ENCODE results near the gene ACTL8. TPM values are rescaled to one million over a fixed set of nuclear protein-coding genes. Genes with fewer than 3 reads are reported as not detected.

Gene ACTL8
- total and polyA plus RNA-seq, 2 of the 4 experiments (the other 2 are of a cell fraction) = under 0.01 to 0.07 TPM

DNA sequence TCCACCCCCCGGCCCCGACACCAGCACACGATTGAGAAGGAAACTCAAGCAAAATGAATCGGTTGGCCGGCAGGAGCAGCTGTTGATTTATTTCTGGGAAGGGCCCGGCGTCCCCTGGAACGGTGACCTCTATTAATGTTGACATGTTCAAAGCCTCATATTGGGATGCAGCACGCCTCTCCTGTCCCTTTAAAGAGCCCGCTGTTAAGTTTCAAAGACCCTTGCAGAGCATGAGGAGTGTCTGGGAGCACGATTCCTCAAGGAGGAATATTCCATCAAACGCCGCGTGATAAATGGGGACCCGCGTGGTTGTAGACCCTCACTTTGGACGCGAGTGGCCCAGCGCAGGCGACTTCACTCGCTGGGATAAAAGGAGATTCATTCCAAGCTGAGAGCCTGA, 21.5 kb upstream of the ACTL8 start:
- H2AK9ac ChIP-seq (replicated peaks; ENCODE audit: low read depth, low read length, poor library complexity) = no peak overlapping the region
- intact Hi-C loops (cut with micrococcal nuclease) = no loop called here
- TF ChIP-seq POLR2A (IDR thresholded peaks at IDR 0.05; ENCODE audit: low read depth, low read length) (no peak), MXI1 (IDR thresholded peaks at IDR 0.05; ENCODE audit: borderline replicate concordance, low read depth, low read length) (no peak), RCOR1 (IDR thresholded peaks at IDR 0.05; ENCODE audit: insufficient replicate concordance, low read length) (no peak), FOS (IDR thresholded peaks at IDR 0.05; ENCODE audit: low read depth, low read length) (no peak), MAFK (IDR thresholded peaks at IDR 0.05; ENCODE audit: low read depth, low read length) (no peak), CHD1 (IDR thresholded peaks at IDR 0.05; ENCODE audit: low read depth, low read length) (no peak), RFX5 (IDR thresholded peaks at IDR 0.05; ENCODE audit: low read depth, low read length) (no peak), SMC3 (IDR thresholded peaks at IDR 0.05; ENCODE audit: low read depth, low read length) (no peak), CEBPB (IDR thresholded peaks at IDR 0.05; ENCODE audit: low read depth, low read length) (no peak), NFE2L2 (IDR thresholded peaks at IDR 0.05; ENCODE audit: low read depth, low read length) (no peak), MAZ (IDR thresholded peaks at IDR 0.05; ENCODE audit: borderline replicate concordance, low read depth, low read length) (no peak), BHLHE40 (IDR thresholded peaks at IDR 0.05; ENCODE audit: low read depth, low read length) (no peak), RAD21 (IDR thresholded peaks at IDR 0.05; ENCODE audit: low read length) (no peak)
- TF ChIP-seq, protein P1, sequence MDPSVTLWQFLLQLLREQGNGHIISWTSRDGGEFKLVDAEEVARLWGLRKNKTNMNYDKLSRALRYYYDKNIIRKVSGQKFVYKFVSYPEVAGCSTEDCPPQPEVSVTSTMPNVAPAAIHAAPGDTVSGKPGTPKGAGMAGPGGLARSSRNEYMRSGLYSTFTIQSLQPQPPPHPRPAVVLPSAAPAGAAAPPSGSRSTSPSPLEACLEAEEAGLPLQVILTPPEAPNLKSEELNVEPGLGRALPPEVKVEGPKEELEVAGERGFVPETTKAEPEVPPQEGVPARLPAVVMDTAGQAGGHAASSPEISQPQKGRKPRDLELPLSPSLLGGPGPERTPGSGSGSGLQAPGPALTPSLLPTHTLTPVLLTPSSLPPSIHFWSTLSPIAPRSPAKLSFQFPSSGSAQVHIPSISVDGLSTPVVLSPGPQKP (IDR thresholded peaks at IDR 0.05; ENCODE audit: borderline replicate concordance, low read depth, low read length) = no peak
- TF ChIP-seq, protein P2, sequence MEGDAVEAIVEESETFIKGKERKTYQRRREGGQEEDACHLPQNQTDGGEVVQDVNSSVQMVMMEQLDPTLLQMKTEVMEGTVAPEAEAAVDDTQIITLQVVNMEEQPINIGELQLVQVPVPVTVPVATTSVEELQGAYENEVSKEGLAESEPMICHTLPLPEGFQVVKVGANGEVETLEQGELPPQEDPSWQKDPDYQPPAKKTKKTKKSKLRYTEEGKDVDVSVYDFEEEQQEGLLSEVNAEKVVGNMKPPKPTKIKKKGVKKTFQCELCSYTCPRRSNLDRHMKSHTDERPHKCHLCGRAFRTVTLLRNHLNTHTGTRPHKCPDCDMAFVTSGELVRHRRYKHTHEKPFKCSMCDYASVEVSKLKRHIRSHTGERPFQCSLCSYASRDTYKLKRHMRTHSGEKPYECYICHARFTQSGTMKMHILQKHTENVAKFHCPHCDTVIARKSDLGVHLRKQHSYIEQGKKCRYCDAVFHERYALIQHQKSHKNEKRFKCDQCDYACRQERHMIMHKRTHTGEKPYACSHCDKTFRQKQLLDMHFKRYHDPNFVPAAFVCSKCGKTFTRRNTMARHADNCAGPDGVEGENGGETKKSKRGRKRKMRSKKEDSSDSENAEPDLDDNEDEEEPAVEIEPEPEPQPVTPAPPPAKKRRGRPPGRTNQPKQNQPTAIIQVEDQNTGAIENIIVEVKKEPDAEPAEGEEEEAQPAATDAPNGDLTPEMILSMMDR (conservative IDR thresholded peaks at IDR 0.05; ENCODE audit: low read depth, low read length) = no peak
- TF ChIP-seq, protein P3, sequence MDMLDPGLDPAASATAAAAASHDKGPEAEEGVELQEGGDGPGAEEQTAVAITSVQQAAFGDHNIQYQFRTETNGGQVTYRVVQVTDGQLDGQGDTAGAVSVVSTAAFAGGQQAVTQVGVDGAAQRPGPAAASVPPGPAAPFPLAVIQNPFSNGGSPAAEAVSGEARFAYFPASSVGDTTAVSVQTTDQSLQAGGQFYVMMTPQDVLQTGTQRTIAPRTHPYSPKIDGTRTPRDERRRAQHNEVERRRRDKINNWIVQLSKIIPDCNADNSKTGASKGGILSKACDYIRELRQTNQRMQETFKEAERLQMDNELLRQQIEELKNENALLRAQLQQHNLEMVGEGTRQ (IDR thresholded peaks at IDR 0.05; ENCODE audit: low read depth, low read length) = no peak
- H3K56ac ChIP-seq (ENCODE audit: extremely low read depth, insufficient read depth, low read length) = no peak overlapping the region
- no peaks in the 10 kb centered on the region for H4K20me1 ChIP-seq (ENCODE audit: insufficient read depth, low read length)
- no peak overlapping the region for H2BK120ac ChIP-seq (ENCODE audit: low read depth, low read length)
- H3K9me1 ChIP-seq (ENCODE audit: insufficient read depth, low read length) = no peaks in the 10 kb centered on the region
- H2BK15ac ChIP-seq (ENCODE audit: low read depth, low read length) = no peak overlapping the region
- H3K9ac ChIP-seq (ENCODE audit: low read depth, low read length) = no peak overlapping the region
- DNase-seq (no peak), ATAC-seq (ENCODE audit: low read depth) (no peak)
- whole genome bisulfite sequencing, 2 experiments (ENCODE audit: extremely low coverage in 2 of 2, insufficient read length in 1 of 2) = 67% methylated on average over 13 of the region's 21 CpGs; no CpG with 5 or more reads in 1 of the 2 experiments
- no peak overlapping the region for H3K18ac ChIP-seq (ENCODE audit: low read depth, low read length)
- H2AK5ac ChIP-seq (ENCODE audit: low read depth, low read length) = no peak overlapping the region
- ChIA-PET CTCF (no interaction called here), POLR2A (ENCODE audit: unreplicated experiment) (no interaction called here)
- in situ Hi-C loops (cut with MboI; ENCODE audit: low sequenced_read_pairs) = no loop called here
- H4K5ac ChIP-seq (ENCODE audit: low read depth, low read length) = no peak overlapping the region
- no peak overlapping the region for H4K8ac ChIP-seq (ENCODE audit: low read depth in 2 of 2, low read length in 2 of 2)
- H3K36me3 ChIP-seq (ENCODE audit: control insufficient read depth, insufficient read depth, low read length) = no peaks in the 10 kb centered on the region
- H3K27me3 ChIP-seq (ENCODE audit: control insufficient read depth, insufficient read depth, low read length) = peaks cover 18% of the 10 kb centered on the region
- no peaks in the 10 kb centered on the region; the same call in 1 of the 2 replicates for H3K9me3 ChIP-seq (ENCODE audit: control insufficient read depth, insufficient read depth, low read length)
- H3K23ac ChIP-seq (ENCODE audit: low read depth, low read length) = no peak overlapping the region
- H3K4me1 ChIP-seq (ENCODE audit: control insufficient read depth, insufficient read depth, low read length) = no peaks in the 10 kb centered on the region
- H3K4ac ChIP-seq (ENCODE audit: low read depth, low read length) = no peak overlapping the region
- H2BK20ac ChIP-seq (ENCODE audit: low read depth, low read length) = no peak overlapping the region
- H2AFZ ChIP-seq (replicated peaks; ENCODE audit: low read length, poor library complexity) = no peak overlapping the region
- H4K91ac ChIP-seq (ENCODE audit: insufficient read depth, low read depth, low read length) = no peak overlapping the region
- no peak overlapping the region for H3K27ac ChIP-seq (ENCODE audit: insufficient read depth, low read length)
- no peak overlapping the region for H3K14ac ChIP-seq (replicated peaks; ENCODE audit: low read depth, low read length)
- dilution Hi-C loops (cut with HindIII; ENCODE audit: low sequenced_read_pairs, unreplicated experiment) = no loop called here
- no peak overlapping the region for H2BK5ac ChIP-seq (ENCODE audit: low read depth, low read length, poor library complexity, severe bottlenecking)
- H3K4me2 ChIP-seq (ENCODE audit: low read depth, low read length) = no peak overlapping the region
- H3K79me1 ChIP-seq (ENCODE audit: low read depth in 1 of 2, low read length in 2 of 2) = no peaks in the 10 kb centered on the region
- BruUV-seq (replicated peaks) = no TSS peak
- no peak overlapping the region for H3K4me3 ChIP-seq (ENCODE audit: insufficient read depth, low read depth, low read length)

Measured in IMR-90 (cell line).